Gastrocnemius medialis (tissue), 4 donors: Measurements from ENCODE around the gene RERE. TPM values are rescaled to one million over a fixed set of nuclear protein-coding genes. Genes with fewer than 3 reads are reported as not detected.
A peak's percentile ranks its signal among the peaks of the same experiment; 100 is the strongest.

Source experiments
- ATAC-seq, 2 donors: fragments of 150-250 bp; one replicate each; pipeline ENCODE4 v1.9.1; 2016
- DNase-seq, 2 donors: peaks; one replicate each; pipeline ENCODE4 v3.0.0-alpha.2; 2019
- H3K27ac ChIP-seq, 4 donors: fragments of 200-600 bp; sonication (generic); 1 replicate in 1 of 4; 2 replicates in 3 of 4; pipeline ENCODE4 v1.5.1; 2016 to 2018; ENCODE audit warnings: mild to moderate bottlenecking in 2 of 4, moderate library complexity in 1 of 4
- H3K27me3 ChIP-seq, 3 donors: fragments of 200-600 bp; sonication (generic) in 2 of 3; 1 replicate in 1 of 3; 2 replicates in 2 of 3; pipeline versions ENCODE4 v1.5.1 to v1.6.0; 2016 to 2019; ENCODE audit warnings: mild to moderate bottlenecking in 1 of 3, moderate library complexity in 1 of 3
- H3K36me3 ChIP-seq, 2 donors: fragments of 200-600 bp; sonication (generic) in 1 of 2; one replicate each; pipeline ENCODE4 v1.5.1; 2017 to 2018
- H3K4me1 ChIP-seq, 2 donors: fragments of 200-600 bp; sonication (generic) in 1 of 2; one replicate each; pipeline ENCODE4 v1.5.1; 2016 to 2017; ENCODE audit warnings: mild to moderate bottlenecking in 2 of 2
- H3K4me3 ChIP-seq, 4 donors: fragments of 200-600 bp; sonication (generic) in 3 of 4; 1 replicate in 1 of 4; 2 replicates in 3 of 4; pipeline ENCODE4 v1.5.1; 2016 to 2019; ENCODE audit warnings: mild to moderate bottlenecking in 2 of 4
- H3K9me3 ChIP-seq, 3 donors: fragments of 200-600 bp; sonication (generic) in 2 of 3; 1 replicate in 1 of 3; 2 replicates in 2 of 3; pipeline ENCODE4 v1.5.1; 2016 to 2019
- CTCF ChIP-seq, 5 experiments: fragments of 450-650 bp in 3 of 5; fragments of 200-600 bp in 2 of 5; sonication (generic) in 2 of 5; IDR thresholded peaks in 4 of 5; conservative IDR thresholded peaks in 1 of 5; 1 replicate in 4 of 5; 2 replicates in 1 of 5; pipeline ENCODE4 v1.5.1; 2016 to 2019; ENCODE audit warnings: antibody characterized with exemption in 5 of 5, mild to moderate bottlenecking in 3 of 5, moderate library complexity in 3 of 5
- POLR2A ChIP-seq, 2 donors: fragments of 450-650 bp; IDR thresholded peaks; one replicate each; pipeline ENCODE4 v1.6.1; 2017; ENCODE audit warnings: antibody characterized with exemption in 2 of 2, mild to moderate bottlenecking in 2 of 2, moderate library complexity in 2 of 2
- in situ Hi-C, 4 donors: fragments of 200-750 bp; cut with MboI; loops; one replicate each; pipeline versions ENCODE4 v1.15.0 to v1.8.0; 2017; ENCODE audit warnings: low sequenced_read_pairs in 4 of 4
- intact Hi-C: fragments of 100-400 bp; cut with DNase I; formaldehyde crosslinking; loops from one replicate; pipeline ENCODE4 v1.15.1; 2023; ENCODE audit warnings: low total_unique reads
- total RNA-seq, 4 donors: library from RNA; depleted of rRNA; stranded (reverse); fragments of >200 nt; gene quantifications; one replicate each; pipeline versions ENCODE4 v1.1.0 to v1.2.3, GENCODE V29; 2016

The RERE gene
- total RNA-seq, 4 donors from 2014 or later = 60.8 to 106 (median 102) TPM

DNA sequence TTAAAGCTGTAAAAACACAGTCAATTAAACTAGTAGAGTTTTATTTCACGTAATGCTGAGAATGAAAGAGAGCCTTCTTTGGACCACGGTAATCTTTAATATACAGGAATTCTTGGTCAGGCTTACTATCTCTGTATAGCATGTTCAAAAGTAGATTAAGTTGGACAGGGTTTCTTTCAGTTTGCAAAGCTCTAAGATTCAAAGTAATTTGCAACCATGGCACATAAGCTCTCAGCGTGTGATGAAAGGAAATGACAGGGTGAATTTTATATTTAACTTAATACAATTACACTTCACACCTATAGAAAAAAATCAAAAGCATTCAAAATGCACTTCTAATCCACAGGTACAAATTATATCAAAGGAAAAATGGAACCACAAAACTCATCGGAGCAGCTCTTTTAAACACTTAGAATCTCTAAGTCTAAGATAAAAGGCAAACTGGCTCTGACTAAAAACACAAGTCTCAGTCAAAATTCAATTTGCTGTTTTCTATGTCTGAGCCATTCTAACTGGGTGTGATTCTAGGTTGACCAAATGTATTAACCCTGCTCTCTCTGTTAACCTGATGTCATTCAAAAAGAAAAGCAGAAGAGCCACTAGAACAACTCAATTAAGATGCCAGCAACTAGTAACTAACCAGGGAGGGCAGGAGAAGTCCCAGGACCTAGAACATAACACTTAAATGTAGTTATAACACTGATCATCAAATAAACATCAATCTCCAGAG, 147.7 kb downstream of the RERE start:
- ATAC-seq (no peak), DNase-seq (no peak)
- Histone ChIP-seq H3K4me1 (peaks cover 46 to 64% of the 10 kb centered on the region in 2 donors), H3K4me3 (no peak overlapping the region), H3K27me3 (no peaks in the 10 kb centered on the region), H3K9me3 (no peaks in the 10 kb centered on the region), H3K36me3 (no peaks in the 10 kb centered on the region), H3K27ac (peak overlapping the region in 3 of 4 donors; percentile 4 to 62 (median 10))
- intact Hi-C loops (loop anchor here (5.0 kb wide), 1 partner anchor 202 kb away; no protein-coding TSS in a partner anchor), in situ Hi-C loops (loop anchor here in 3 of 4 donors (5.0 to 25.0 kb wide), 2 partner anchors 107 kb away; no protein-coding TSS in a partner anchor)
- TF ChIP-seq CTCF (IDR thresholded peaks at IDR 0.05 in 4 of 5, conservative IDR thresholded peaks at IDR 0.05 in 1 of 5) (no peak), POLR2A (IDR thresholded peaks at IDR 0.05) (no peak)

DNA sequence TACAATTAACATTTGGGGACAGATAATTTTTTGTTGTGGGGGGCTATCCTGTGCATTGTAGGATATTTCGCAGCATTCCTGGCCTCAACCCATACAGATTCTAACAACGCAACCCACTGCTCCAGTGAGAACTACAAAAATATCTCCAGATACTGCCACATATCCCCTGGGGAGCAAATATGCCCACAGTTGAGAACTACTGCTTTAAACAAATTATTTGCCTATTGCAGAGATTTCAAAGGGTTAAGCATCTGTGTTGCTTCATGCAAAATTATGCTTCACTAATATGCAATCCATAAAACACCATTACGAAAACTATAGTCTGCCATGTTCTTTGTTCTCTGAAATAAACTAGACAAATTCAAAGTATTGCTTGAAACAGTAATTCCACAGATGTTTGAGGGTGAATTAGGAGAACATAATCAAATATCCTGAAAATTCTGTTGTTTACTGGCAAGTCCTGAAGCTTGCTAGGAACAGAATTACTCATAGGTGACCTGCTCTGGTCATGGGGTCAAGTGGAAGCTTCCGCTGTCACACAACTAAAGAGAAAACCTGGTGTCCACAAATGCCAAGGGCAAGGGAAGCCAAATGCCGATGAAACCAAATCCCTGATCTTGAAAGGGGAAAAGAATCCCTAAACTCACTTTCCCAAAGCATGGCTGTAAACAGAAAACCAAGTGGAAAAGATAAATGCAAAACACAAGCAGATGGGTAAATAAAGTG, 149.4 kb downstream of the RERE start:
- ATAC-seq = peak; percentile 59 to 61
- no peak for DNase-seq
- Histone ChIP-seq H3K4me3 (no peak overlapping the region), H3K4me1 (peaks cover 60 to 80% of the 10 kb centered on the region in 2 donors), H3K27ac (peak overlapping the region in 3 of 4 donors; percentile 6 to 25 (median 10)), H3K36me3 (no peaks in the 10 kb centered on the region), H3K27me3 (no peaks in the 10 kb centered on the region), H3K9me3 (no peaks in the 10 kb centered on the region)
- no peak for TF ChIP-seq CTCF (IDR thresholded peaks at IDR 0.05 in 4 of 5, conservative IDR thresholded peaks at IDR 0.05 in 1 of 5)
- no peak for TF ChIP-seq POLR2A (IDR thresholded peaks at IDR 0.05)
- intact Hi-C loops (no loop called here), in situ Hi-C loops (loop anchor here in 1 of 4 donors (25.0 kb wide), 1 partner anchor 106 kb away; no protein-coding TSS in a partner anchor)

- ATAC-seq (no peak), DNase-seq (no peak)
- Histone ChIP-seq H3K27me3 (no peaks in the 10 kb centered on the region), H3K4me3 (no peak overlapping the region), H3K9me3 (no peaks in the 10 kb centered on the region), H3K36me3 (no peaks in the 10 kb centered on the region), H3K4me1 (peaks cover 67 to 93% of the 10 kb centered on the region in 2 donors), H3K27ac (peak overlapping the region in 3 of 4 donors; percentile 30 to 38 (median 34))
- TF ChIP-seq POLR2A (IDR thresholded peaks at IDR 0.05) (no peak), CTCF (IDR thresholded peaks at IDR 0.05 in 4 of 5, conservative IDR thresholded peaks at IDR 0.05 in 1 of 5) (no peak)
- intact Hi-C loops = no loop called here
- in situ Hi-C loops = loop anchor here in 1 of 4 donors (25.0 kb wide), 1 partner anchor 104 kb away; no protein-coding TSS in a partner anchor
Measured at GRCh38 chr1:8666389-8667167, 150.9 kb downstream of the RERE start.

- no peak for DNase-seq
- in situ Hi-C loops (loop anchor here in 1 of 4 donors (25.0 kb wide), 1 partner anchor 104 kb away; no protein-coding TSS in a partner anchor), intact Hi-C loops (no loop called here)
- TF ChIP-seq POLR2A (IDR thresholded peaks at IDR 0.05) = no peak
- no peak for TF ChIP-seq CTCF (IDR thresholded peaks at IDR 0.05 in 4 of 5, conservative IDR thresholded peaks at IDR 0.05 in 1 of 5)
- Histone ChIP-seq H3K27me3 (no peaks in the 10 kb centered on the region), H3K27ac (peak overlapping the region in 3 of 4 donors; percentile 30 to 38 (median 34)), H3K4me3 (no peak overlapping the region), H3K36me3 (no peaks in the 10 kb centered on the region), H3K9me3 (no peaks in the 10 kb centered on the region), H3K4me1 (peaks cover 67 to 93% of the 10 kb centered on the region in 2 donors)
- ATAC-seq = no peak
Measured at GRCh38 chr1:8665833-8666232, 151.6 kb downstream of the RERE start.
